Stimulated activated CD4-positive, alpha-beta T cell treated with anti-CD3 and anti-CD28 coated beads, Interleukin-15, amount 100 ng/mL, for 24 hours (primary cell): ENCODE data around the gene OR52I1.

ENCODE experiments used
- DNase-seq: peaks from one replicate; pipeline ENCODE4 v3.0.0-alpha.2; 2020

The OR52I1 gene

GRCh38 chr11:4615856-4616444 is 22.1 kb downstream of the OR52I1 start:
- DNase-seq: no peak

DNA sequence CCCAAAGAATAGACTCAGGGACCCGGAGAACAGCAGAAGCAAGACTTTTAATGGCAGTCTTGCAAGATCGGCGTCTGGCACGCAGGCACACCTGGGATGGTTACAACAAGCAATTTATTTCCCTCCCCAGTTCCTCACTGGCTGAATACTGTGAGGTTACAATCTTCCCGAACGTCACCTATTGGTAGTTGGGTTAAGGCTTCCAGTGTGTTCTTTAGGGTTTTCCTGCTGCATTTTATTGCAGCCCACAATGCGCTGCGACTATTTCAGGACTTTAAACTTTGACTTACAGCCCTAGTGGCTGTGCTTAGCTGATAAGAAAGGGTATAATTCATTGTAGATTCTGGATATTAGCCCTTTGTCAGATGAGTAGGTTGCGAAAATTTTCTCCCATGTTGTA is 25.7 kb downstream of the OR52I1 start:
- DNase-seq: no peak

- DNase-seq: peak; percentile 67
These were observed 32.6 kb downstream of the OR52I1 start for GRCh38 chr11:4626207-4627099.

DNA sequence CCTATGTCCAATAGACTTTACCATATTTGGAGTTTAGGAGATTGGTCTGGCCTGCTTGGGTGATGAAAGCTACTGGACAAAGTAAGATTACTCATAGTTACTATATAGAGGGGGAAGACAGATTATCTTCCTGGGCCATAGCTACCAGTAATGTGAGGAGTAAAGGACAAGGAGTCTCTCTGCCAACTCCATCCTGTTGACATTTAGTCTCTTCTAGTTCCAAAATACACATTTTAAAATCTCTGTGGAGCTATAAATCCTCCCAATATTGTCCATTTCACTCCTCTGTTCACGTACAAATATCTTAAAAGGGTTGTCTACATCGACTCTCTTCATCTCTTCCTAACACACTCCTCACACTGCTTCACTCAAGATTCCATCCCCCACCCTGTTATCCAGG is 42.3 kb downstream of the OR52I1 start:
- DNase-seq: no peak

DNA sequence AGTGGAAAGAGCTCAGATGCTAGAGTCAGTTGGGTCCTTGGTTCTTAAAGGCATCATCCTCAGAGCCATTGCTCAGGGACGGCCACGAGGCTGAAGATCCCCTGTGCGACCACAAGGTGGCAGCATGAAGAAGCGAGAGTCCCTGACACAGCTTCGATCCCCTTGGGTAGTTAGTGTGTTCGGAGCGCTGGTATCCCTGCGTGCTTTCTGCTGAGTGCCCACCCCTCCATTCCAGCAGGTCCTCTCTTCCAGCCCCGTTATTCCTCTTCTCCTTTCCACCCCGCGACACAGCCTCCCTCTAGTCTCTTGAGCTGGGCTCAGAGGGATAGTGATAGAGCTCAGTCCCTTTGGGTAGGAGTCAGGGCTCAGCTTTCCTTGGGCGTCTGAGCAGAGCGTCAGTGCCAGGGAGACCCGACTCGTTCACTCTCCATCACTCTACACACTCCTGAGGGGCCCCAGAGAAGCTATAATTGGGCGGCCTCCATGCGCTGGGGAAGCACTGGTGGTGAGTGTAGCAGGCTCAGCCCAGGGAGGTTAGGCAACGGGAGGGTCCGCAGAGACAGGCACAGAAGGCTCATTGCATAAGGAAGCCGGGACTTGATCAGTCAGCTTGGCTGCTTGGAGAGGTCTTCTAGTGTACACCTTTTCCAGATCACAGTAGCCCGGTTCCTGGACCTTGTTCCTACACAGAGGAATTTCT is 43.3 kb downstream of the OR52I1 start, which contains the start of gene OR51D1:
Gene OR51D1 (plus strand): TSS at position 516 of the 700 bp plus-strand sequence. CDS start 2,314 bp downstream, outside the sequence.
- DNase-seq: peak; percentile 77

DNA sequence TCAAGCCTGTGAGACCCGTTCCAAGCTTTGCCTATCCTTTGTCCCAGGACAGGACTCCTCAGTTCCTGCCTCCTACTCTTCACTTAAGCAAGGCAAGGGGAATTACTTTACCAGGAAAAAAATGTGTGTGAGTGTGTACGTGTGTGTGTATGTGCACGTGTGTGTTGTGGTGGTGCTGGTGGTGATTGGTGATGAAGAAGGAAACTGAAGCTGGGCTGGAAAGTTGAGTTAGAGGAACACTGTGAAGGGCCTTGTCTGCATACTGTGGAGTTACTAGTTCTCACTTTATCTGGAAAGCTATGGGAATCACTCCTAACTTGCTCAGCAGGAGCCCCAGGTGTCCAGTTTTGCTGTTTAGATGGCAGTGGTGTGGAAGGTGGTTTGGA is 43.8 kb downstream of the OR52I1 start:
- no peak for DNase-seq

- no peak for DNase-seq
These were observed 46.1 kb downstream of the OR52I1 start for GRCh38 chr11:4639931-4640330.

GRCh38 chr11:4641501-4641900 is 47.7 kb downstream of the OR52I1 start:
- no peak for DNase-seq

DNA sequence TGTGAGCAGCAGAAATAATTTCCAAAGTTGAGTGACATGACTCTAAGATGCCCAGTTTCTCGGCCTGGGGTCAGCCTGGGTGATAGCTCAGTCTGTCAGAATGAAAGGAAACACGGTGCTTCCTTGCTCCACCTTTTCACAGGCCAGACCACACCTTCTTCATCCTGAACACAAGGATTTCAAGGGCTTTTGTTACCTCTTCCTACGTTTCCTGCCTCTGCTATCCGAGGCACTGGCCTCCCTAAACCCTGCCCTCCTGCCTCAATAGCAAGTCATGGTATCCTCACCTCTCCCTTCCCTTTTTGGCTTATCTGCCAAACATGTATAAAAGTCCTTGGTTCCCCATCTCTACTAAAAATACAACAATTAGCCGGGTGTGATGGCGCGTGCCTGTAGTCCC is 48.2 kb downstream of the OR52I1 start:
- no peak for DNase-seq

DNA sequence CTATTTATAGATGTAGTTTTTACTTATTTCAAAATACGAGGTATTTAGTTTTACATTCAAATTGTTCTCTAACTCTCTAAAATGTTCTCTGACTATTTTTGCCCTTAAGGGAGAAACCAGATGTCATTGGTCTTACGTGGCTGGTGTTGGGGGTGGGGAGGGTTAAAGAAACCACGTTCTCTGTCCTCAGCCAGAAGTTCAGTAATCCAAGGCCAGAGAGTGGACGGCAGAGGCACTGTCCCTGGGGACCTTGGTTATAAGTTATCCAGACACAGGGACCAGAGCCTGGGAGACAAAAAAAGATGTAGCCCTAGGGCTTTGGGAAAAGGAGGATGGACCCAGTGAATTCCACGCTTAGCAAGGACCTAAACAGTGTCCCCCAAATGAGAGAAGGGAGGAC is 49.2 kb downstream of the OR52I1 start:
- DNase-seq: no peak

- DNase-seq: no peak
These were observed 49.8 kb downstream of the OR52I1 start, which contains the start of gene OR51E1 for GRCh38 chr11:4643682-4644081. TSS of gene OR51E1 (plus strand) at chr11:4643982. CDS start at chr11:4652527, 8,545 bp downstream.

DNA sequence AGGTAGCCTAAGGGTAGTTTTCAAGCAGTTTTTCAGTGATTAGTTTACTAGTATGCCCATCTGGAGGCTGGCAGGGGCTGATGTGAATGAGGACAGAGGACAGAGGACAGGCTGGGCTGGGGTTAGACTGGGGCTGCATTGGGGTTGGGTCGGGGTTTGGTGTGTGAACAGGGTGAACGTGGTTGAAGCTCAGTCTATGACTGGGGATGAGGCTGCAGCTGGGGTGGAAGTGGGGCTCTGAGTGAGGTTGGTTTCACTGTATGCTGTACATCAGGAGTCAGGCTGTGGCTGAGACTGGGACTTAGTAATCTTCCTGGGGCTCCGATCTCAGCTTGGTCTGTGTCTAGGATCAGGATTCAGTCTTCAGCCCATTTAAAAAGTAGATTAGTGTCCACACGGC is 50.4 kb downstream of the OR52I1 start:
- no peak for DNase-seq
